Limb (tissue), 2 donors: ENCODE measurements around the gene GCKR.

ENCODE experiments used
- DNase-seq, 2 donors: peaks; one replicate each; pipeline ENCODE4 v3.0.0-alpha.2; 2016; ENCODE audit errors: extremely low spot score in 2 of 2

GCKR gene, protein sequence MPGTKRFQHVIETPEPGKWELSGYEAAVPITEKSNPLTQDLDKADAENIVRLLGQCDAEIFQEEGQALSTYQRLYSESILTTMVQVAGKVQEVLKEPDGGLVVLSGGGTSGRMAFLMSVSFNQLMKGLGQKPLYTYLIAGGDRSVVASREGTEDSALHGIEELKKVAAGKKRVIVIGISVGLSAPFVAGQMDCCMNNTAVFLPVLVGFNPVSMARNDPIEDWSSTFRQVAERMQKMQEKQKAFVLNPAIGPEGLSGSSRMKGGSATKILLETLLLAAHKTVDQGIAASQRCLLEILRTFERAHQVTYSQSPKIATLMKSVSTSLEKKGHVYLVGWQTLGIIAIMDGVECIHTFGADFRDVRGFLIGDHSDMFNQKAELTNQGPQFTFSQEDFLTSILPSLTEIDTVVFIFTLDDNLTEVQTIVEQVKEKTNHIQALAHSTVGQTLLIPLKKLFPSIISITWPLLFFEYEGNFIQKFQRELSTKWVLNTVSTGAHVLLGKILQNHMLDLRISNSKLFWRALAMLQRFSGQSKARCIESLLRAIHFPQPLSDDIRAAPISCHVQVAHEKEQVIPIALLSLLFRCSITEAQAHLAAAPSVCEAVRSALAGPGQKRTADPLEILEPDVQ

DNA sequence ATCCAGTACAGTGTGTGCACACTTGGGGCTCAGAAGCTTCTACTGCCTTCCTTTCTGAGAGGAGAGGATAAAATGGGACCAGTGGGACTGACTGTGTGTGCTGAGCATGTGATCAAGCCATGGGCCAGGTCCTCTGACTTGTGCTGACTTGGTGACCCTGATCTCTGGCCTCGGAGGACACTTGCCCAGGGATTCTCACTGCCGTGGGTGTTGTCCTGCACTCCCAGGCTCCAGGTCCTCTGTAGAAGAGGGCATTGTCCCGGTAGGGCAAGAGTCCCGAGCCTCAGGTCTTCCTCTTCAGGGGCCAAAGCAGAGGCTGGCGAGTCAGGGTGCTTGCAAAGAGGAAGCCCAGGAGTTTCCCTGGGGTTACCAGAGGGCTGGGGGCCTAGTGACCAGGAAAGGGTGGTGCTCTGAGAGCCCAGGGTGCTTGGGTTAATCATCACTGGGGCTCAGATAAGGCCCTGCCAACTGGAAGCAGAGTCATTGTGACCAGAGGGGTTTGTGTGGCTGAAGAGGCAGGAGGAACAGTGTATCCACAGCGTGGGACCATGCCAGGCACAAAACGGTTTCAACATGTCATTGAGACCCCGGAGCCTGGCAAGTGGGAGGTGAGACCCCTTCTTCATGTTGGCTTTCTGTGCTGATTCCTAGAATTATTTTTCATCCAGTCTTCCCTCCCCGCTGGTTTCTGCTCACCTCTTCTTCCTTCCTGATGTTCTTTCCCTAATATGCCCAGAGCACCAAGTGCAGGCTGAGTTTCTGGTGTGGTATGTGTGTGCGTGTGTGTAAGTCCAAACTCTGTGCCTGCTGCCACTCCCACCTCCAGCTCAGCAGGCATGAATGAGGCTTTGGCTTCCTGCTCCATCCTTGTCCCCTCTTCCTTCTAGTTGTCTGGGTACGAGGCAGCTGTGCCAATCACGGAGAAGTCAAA, at the start of gene GCKR:
Gene GCKR (plus strand): TSS at position 483 of the 931 bp plus-strand sequence. CDS start 66 bp downstream, at position 549.
- DNase-seq = no peak

DNA sequence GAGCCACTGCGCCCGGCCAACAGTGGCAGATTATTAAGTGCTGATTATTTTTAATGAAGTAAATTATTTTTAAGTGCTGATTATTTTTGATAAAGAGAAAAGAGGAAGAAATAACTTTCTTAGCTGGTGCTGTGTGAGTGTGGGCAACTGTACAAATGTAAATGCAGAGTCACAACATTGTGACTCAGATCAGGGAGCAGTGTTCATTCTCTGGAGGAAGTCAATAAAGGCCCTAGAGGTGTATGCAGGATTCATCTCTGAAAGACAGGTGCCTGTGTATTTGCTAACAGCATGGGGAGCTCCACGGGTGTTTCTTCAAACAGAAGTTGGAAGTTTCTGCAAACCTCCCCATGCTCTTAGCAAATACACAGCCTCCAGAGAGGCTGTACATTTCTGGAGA, 48.3 kb upstream of the GCKR start:
- no peak for DNase-seq

DNA sequence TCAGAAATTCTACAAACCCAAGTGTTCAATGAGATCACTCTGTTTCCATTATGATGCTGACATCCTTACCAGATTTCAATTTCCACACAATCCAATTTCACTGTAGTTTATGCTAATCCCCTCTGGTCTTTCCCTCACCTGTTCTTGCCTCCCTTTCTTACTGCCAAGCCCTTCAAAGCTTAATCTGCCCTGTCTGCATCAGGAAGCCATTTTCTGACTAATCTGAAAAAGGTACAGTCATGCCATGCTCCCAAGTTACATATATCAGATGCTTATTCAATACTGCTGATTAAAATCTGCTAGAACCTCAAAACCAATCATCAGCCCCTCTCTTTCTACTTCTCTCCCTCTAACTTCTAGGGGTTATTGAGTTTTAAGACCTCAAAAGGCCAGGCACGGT, 45.5 kb upstream of the GCKR start:
- DNase-seq = no peak

DNA sequence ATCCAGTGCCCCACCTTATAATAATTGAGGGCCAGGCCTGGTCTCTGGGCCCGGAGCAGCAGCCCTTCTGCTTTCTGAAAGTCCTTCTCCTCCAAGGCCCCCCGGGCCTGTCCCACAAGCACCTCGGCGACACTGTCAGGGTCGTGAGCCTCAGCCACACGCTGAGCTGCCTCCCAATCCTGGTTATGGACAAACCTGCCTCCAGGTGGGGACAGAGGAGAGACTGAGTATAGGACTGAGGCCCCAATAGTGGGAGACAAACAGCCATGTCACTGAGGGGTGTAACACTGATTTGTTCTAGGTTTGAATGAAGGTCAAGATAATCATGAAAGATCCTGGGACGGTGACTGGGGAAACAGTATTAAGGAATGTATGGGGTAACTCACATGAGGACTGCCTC, 42.7 kb upstream of the GCKR start:
- DNase-seq = no peak

DNA sequence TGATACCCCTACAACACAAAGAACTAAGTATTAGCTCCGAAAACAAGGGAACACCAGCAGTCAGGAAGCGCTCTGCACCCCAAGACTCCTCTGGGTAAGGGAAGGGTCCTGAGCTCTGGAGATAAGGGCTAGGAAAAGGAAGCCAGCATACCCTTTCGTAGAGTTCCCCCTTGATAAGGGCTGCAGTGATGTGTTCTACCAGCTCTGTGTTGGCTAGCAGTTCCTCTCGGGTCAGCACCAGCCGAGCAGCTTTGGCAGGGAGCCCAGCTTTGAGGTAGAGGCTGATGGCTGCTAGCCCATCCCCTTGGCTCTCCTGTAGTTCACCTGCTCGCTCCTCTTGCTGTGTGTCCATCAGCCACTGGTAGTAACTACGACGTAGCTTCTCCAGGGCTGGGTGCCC, 35.5 kb upstream of the GCKR start:
- no peak for DNase-seq

DNA sequence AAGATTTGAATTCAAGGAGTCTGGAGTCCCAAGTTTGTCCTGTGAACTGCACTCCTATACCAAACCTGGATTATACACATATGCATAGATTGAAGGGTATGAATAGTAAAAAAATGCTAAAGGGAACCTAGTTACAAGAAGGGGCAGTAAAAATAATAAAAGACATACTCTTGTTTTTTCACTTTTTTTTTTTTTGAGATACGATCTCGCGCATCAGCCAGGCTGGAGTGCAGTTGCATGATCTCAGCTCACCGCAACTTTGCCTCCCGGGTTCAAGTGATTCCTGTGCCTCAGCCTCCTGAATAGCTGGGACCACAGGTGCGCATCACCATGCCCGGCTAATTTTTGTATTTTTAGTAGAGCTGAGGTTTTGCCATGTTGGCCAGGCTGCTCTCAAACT, 32.2 kb upstream of the GCKR start:
- no peak for DNase-seq

DNA sequence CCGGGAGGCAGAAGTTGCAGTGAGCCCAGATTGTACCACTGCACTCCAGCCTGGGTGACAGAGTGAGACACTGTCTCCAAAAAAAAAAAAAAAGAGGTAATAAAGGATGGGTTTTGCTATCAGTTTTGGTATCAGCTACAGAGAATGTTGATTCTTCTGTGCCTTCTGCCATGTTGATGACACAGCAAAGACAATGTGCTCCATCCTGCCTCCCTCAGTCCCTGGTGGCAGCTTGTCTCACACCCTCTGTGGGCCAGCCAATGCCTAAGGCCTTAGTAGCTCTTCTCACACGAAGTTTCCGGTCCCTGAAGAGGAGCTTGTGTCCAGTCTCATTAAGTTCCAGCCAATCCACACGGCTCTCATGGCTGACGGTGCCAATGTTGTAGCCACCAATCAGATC, 24.7 kb upstream of the GCKR start:
- DNase-seq = no peak

DNA sequence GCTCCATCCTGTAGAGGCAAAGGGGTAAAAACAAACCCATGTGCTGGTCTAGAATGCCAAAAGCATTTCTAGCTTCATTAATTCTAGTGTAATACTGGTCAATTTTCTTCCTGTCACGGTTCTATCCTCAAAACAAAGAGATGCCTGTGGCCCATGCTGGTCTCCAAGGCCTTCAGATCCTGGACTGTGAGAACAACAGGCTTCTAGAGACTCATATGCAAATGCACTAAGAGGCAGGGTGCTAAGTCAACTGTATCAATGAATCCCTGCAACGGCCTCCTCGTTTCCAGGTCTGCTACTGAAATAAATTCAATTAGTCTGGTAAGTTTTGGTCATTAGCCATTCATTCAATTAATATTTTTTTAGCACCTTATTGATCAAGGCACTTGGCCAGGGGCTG, 11.1 kb upstream of the GCKR start:
- DNase-seq = no peak

DNA sequence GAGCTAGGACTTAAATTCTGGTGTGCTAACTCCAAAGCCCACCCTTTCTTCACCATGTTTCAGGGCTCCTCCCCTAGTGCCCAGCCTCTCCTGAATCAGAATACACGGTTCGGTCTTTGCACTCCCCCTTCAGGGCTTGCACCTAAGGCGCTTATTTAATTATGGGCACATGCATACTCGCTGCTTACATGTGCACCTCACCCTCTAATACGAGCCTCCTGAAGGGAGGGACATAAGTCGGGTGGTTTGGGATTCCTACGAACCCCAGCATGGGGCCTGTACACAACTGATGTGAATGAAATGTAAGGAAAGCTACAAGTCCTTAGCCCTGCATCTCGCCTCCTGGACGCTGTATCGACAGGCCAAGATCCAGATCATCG, 7.5 kb upstream of the GCKR start:
- DNase-seq = peak in 1 of 2 donors; percentile 33

DNA sequence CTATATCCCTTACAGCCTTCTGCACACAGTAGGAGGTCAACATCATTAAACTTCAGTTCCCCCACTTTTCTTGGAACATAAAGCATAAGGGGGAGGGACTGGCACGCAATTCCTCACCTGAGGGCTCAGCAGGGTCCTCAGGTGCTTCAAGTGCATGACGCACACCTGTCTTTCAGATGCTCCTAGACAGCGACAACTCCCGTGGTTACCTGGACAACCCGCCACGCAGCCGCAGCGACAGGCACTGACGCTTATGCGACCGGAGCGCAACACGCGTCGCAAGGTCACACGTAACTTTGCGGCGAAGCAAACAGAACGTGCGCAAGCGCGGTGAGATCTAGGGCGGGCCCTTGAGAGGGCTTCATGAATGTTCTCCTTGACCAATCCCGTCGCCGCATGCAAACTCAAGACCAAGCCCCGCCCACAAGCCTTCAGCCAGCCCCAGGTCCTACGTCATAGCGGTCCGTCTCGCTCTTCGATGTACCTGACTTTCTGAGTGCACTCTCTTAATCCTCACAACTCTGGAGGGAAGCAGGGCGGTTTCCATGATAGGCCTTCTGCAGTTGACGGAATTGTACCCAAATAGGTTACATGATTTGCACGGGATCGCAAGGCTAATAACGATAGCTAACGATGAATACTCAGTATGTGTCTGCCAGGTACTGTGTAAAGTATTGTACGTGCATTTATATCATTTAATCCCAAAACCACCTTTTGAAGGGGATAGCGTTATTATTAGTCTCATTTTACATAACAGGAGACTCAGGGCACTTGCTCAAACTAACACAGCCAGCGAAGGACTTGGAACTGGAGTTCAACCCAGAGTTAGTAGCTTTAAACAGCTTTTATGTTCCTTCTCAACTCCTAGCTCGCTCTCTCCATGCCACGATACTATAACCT, 6.9 kb upstream of the GCKR start, which contains the start of gene IFT172:
Gene IFT172 (minus strand): TSS at position 246 of the 900 bp plus-strand sequence. CDS start 90 bp downstream, at position 156.
- DNase-seq = peak; percentile 96 to 99

DNA sequence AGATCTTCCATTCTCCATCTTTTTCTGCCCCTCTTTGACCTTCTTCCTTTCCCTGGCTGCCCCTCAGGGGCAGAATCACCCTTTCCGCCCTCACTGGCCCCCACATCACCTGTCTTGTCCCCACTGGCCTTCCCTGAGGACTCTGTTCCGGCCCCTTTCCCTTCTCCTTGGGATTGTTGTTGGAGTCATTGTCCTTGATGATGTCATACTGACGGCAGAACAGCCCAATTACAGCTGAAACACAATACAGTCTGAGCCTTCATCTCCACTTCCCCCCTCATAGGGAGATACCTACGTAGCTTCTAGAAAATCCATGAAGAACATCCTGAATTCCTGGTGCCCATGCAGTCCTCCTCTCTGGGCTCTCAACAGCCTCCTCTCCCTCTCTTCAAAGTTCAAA, 4.1 kb upstream of the GCKR start:
- no peak for DNase-seq

DNA sequence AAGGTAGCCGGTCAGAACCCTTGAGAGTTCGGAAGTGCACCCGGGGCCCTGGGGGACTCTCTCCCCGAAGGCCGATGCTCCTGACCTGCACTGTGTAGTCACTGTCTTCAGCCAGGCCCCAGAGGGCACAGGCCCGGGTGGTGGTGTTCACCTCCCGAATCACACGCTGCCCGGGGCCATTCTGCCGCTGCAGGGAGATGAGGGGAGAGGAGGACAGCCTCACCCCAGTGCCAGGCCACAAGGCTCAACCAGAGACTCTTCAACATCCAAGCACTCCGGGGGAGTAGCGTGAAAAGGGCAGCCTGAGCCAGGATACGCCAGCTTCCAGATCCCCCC, 2.7 kb upstream of the GCKR start:
- no peak for DNase-seq

DNA sequence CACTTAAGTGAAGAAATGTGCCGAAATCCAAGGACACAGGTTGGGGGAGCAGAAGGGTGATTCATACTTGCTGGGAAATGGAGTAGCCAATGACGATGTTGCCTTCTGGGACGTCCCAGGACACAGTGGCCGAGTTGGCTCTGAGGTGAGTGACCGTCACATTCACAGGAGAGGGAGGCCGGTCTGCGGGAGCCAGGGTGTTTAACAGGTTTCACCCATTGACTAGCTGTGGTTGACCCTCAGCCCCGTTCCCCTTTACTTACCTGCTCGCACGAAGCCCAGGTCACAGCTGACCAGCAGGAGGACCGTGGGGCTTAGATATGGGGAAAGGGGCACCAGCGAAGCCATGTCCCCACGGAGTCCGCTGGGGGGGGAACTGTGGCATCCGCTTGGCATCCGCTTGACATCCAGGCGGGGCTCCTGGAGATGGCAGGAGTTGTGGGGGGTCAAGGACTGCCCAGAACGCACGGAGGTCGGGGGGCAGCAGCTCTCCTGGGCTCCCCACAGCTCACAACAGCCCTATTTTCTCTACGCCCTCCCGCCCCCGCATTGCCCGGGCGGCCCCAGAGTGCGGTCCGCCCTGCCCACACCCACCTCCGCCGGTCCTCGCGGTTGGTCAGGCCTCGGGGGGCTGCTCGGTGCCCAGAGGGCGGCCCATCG, 2.2 kb upstream of the GCKR start:
- DNase-seq = peak in 1 of 2 donors; percentile 54

DNA sequence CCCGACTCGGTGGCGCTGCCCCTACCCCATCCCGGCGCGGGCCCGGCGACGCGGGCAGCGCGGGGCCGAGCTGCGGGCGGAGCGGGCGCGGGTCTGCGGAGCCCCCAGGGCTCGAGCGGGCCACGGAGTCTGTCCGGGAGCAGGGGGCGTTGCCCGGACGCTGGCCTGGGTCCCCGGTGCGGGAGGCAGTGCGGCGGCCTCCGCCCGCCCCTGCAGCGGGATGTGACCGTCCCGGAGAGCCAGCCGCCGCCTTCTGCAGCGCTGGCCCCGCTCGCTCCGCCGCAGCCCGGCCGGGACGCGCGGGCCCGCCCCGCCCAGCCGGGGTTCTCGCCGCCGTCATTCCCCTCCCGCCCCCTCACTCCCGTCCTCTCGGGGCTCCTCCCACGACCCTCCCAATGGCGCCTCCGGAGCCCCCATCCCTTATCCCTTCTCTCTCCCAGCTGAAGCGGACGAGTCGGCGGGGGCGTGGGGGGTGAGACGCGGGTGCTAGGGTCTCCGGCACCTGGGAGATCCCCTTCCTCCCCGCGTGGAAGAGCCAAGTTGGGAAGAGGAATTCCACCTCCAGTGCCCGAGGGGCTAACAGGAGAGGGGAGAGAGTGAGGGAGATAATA, 1.6 kb upstream of the GCKR start, which contains the start of gene FNDC4:
Gene FNDC4 (minus strand): TSS at position 257 of the 611 bp plus-strand sequence. CDS start 521 bp downstream, outside the sequence.
- peak; percentile 9 to 80 for DNase-seq

DNA sequence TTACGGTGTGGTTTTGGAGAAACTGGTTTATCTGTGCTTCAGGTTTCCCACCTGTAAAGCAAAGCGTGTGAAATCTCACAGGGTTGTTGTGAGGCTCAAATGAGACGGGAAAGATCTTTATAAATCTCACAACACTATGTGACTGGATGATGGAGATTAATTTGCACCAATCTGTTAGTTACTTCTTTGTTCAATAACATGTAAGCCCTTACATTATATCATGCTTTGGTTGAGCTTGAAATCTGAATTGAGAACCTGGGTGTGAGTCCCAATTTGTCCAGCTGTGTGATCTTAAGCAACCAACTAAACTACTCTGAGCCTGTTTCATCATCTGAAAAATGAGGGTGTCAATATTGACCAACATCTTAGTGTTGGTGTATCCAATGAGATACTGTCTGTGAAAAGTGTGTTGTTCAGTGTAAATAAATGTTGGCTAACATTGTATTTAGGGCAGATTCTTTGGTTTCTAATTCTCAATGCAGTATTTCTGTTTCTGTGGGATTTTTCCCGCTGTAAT, 741 bp upstream of the GCKR start:
- DNase-seq = no peak

DNA sequence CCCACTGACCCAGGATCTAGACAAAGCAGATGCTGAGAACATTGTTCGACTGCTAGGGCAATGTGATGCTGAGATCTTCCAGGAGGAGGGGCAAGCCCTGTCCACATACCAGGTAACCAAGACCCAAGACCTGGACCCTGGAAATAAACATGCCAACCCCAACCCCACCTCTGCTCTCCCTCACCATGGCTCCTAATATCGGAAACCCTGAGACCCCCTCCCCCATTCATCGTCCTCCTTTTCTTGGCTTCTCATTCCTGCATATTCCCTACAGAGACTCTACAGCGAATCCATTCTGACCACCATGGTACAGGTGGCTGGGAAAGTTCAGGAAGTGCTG, 619 bp downstream of the GCKR start:
- DNase-seq = no peak

DNA sequence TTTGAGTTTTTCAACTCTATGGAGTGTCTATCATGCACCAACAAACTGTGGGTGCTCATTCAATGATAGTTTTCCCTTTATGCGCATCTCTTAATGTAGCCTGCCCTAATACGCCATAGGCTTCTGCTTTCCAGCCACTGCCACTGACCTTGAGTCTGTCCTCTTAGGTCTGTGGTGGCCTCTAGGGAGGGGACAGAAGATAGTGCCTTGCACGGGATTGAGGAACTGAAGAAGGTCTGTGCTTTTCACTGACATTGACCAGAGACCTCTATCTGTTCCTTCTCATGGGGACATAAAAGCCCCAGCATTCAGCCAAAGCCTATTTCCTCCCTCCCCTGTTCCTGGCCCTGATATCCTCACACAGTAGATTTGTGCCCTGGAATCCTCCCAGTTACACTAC, 2.3 kb downstream of the GCKR start:
- no peak for DNase-seq

DNA sequence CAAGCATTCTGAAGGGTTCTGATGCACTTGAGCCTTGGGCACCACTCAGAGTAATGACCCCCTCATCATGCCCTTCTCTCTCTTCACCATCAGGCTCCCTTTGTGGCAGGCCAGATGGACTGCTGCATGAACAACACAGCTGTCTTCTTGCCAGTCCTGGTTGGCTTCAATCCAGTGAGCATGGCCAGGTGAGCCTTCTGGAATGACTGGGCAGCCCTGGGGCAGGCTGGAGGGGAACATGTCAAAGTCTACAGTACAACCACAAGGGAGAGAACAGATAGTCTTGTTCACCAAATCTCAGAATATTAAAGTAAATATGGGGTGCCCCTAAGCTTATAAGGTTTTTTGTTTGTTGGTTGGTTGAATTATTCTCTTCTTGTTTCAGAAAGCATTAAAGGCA, 4.4 kb downstream of the GCKR start:
- DNase-seq = no peak

DNA sequence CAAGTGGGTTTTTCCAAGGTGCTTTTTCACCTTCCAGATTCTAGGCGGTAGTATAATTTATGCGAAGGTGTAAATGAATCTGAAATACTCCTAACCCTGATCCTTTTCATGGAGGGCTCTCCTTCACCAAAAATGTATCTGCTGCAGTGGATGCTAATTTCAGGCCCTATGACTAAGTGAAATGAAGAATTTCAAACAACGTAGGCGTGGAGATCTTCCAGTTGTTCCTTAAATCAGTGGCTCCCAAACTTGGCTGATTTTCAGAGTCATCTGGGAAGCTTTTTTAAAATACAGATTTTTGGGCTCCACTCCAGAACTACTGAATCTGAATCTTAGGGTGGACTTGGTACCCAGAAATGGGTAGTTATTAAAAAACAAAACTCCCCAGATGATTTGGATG, 5.5 kb downstream of the GCKR start:
- no peak for DNase-seq

DNA sequence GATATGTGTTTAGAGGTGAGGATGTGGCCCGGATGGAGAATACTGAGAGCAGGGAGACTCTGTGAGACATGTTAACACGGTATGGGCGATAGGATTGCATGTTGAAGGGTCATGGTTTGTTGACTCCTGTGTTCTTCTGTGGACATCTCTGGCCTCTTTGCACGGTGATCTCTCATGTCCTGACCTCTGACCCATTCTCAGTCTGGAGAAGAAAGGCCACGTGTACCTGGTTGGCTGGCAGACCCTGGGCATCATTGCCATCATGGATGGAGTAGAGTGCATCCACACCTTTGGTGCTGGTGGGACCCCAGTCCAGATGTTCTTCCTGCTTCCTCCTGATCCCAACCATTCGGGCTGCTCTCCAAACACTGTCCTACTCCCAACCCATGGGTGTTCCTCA, 9.9 kb downstream of the GCKR start:
- DNase-seq = no peak
